Activated CD4-positive, alpha-beta memory T cell treated with anti-CD3 and anti-CD28 coated beads, Interleukin-2, amount 10 ng/mL, durations not matched to agents 7 days and 5 days (primary cell): ENCODE data around the gene CMTM5. TPM values are rescaled to one million over a fixed set of nuclear protein-coding genes. Genes with fewer than 3 reads are reported as not detected.
A peak's percentile ranks its signal among the peaks of the same experiment; 100 is the strongest.
"Not testable (repeated sequence)": the region's sequence is repeated elsewhere in the genome, so short reads cannot be mapped to it uniquely, and the experiment has no call there.

ENCODE experiments used
- CTCF ChIA-PET: fragments of 350-600 bp; sonication (Branson Sonifier 250); formaldehyde crosslinking; loops from one replicate; lab custom pipeline; 2021; ENCODE audit warnings: antibody characterized with exemption, inconsistent platforms; lab: Charles Lee
- POLR2A ChIA-PET: fragments of 350-600 bp; sonication (Branson Sonifier 250); formaldehyde crosslinking; loops from one replicate; lab custom pipeline; 2021; ENCODE audit warnings: antibody characterized with exemption; lab: Charles Lee
- DNase-seq: peaks from one replicate; pipeline ENCODE4 v3.0.0-alpha.2; 2020
- H3K27ac Mint-ChIP-seq: one replicate; pipeline ENCODE4 v1.8.0; 2021; ENCODE audit warnings: mild to moderate bottlenecking, mixed read lengths
- H3K27me3 Mint-ChIP-seq: one replicate; pipeline ENCODE4 v1.8.0; 2021; ENCODE audit warnings: mixed read lengths
- H3K36me3 Mint-ChIP-seq: one replicate; pipeline ENCODE4 v1.8.0; 2021; ENCODE audit warnings: low read depth, mixed read lengths
- H3K4me1 Mint-ChIP-seq: one replicate; pipeline ENCODE4 v1.8.0; 2021; ENCODE audit warnings: mixed read lengths
- H3K4me3 Mint-ChIP-seq: one replicate; pipeline ENCODE4 v1.8.0; 2021; ENCODE audit warnings: mild to moderate bottlenecking, mixed read lengths
- H3K9me3 Mint-ChIP-seq: one replicate; pipeline ENCODE4 v1.8.0; 2021; ENCODE audit warnings: mixed read lengths
- total RNA-seq, 2 experiments: library from RNA; stranded (reverse); gene quantifications; one replicate each; pipeline ENCODE4 v1.2.3, GENCODE V29; 2021

The CMTM5 gene
- total RNA-seq, 2 experiments from 2014 or later: not detected

- peaks cover 20% of the 10 kb centered on the region for H3K4me1 Mint-ChIP-seq
- no peak for DNase-seq
- H3K27me3 Mint-ChIP-seq: no peaks in the 10 kb centered on the region
- no peak overlapping the region for H3K4me3 Mint-ChIP-seq
- no peaks in the 10 kb centered on the region for H3K9me3 Mint-ChIP-seq
- H3K27ac Mint-ChIP-seq: no peak overlapping the region
- H3K36me3 Mint-ChIP-seq: no peaks in the 10 kb centered on the region
- POLR2A ChIA-PET: no interaction called here
- CTCF ChIA-PET: no interaction called here
These were observed 41.2 kb downstream of the CMTM5 start for GRCh38 chr14:23418021-23418420.

- H3K27ac Mint-ChIP-seq, POLR2A ChIA-PET, CTCF ChIA-PET: not testable (repeated sequence)
These were observed 42.8 kb downstream of the CMTM5 start for GRCh38 chr14:23419646-23420045.

GRCh38 chr14:23421594-23421993 is 44.7 kb downstream of the CMTM5 start:
- no peaks in the 10 kb centered on the region for H3K27me3 Mint-ChIP-seq
- DNase-seq: peak; percentile 32
- ChIA-PET POLR2A (no interaction called here), CTCF (no interaction called here)
- H3K4me1 Mint-ChIP-seq: peaks cover 20% of the 10 kb centered on the region
- H3K9me3 Mint-ChIP-seq: no peaks in the 10 kb centered on the region
- H3K36me3 Mint-ChIP-seq: no peaks in the 10 kb centered on the region
- no peak overlapping the region for H3K4me3 Mint-ChIP-seq
- peak overlapping the region; percentile 14 for H3K27ac Mint-ChIP-seq

More at GRCh38 chr14:23419646-23420045, 42.8 kb downstream of the CMTM5 start:
- H3K36me3 Mint-ChIP-seq, DNase-seq, H3K9me3 Mint-ChIP-seq, H3K27me3 Mint-ChIP-seq, H3K4me3 Mint-ChIP-seq: not testable (repeated sequence)
- H3K4me1 Mint-ChIP-seq: peaks cover 20% of the 10 kb centered on the region

- Mint-ChIP-seq H3K9me3 (no peaks in the 10 kb centered on the region), H3K4me3 (no peak overlapping the region), H3K27me3 (no peaks in the 10 kb centered on the region), H3K27ac (no peak overlapping the region), H3K4me1 (peaks cover 20% of the 10 kb centered on the region), H3K36me3 (no peaks in the 10 kb centered on the region)
- CTCF ChIA-PET: no interaction called here
- DNase-seq: no peak
- POLR2A ChIA-PET: interaction anchor here (1.2 kb wide), 1 partner anchor 46 kb away, joined by 3 read pairs; the partner anchor contains the start of gene NGDN
These were observed 46.8 kb downstream of the CMTM5 start for GRCh38 chr14:23423657-23424056.

- POLR2A ChIA-PET: no interaction called here
- Mint-ChIP-seq H3K9me3 (no peaks in the 10 kb centered on the region), H3K4me1 (peaks cover 19% of the 10 kb centered on the region), H3K36me3 (no peaks in the 10 kb centered on the region), H3K4me3 (no peak overlapping the region), H3K27ac (no peak overlapping the region), H3K27me3 (no peaks in the 10 kb centered on the region)
- no peak for DNase-seq
- CTCF ChIA-PET: no interaction called here
These were observed 48.3 kb downstream of the CMTM5 start for GRCh38 chr14:23425169-23425568.

GRCh38 chr14:23425798-23426197 is 49.0 kb downstream of the CMTM5 start:
- CTCF ChIA-PET, DNase-seq: not testable (repeated sequence)

GRCh38 chr14:23428686-23429495 is 52.0 kb downstream of the CMTM5 start:
- ChIA-PET CTCF (no interaction called here), POLR2A (no interaction called here)
- H3K27me3 Mint-ChIP-seq: no peaks in the 10 kb centered on the region
- H3K36me3 Mint-ChIP-seq: no peaks in the 10 kb centered on the region
- H3K9me3 Mint-ChIP-seq: no peaks in the 10 kb centered on the region
- H3K4me1 Mint-ChIP-seq: no peaks in the 10 kb centered on the region
- DNase-seq: no peak
- H3K27ac Mint-ChIP-seq: no peak overlapping the region
- no peak overlapping the region for H3K4me3 Mint-ChIP-seq

More at GRCh38 chr14:23425798-23426197, 49.0 kb downstream of the CMTM5 start:
- H3K27me3 Mint-ChIP-seq, H3K4me3 Mint-ChIP-seq, H3K36me3 Mint-ChIP-seq, H3K27ac Mint-ChIP-seq, POLR2A ChIA-PET, H3K9me3 Mint-ChIP-seq: not testable (repeated sequence)
- H3K4me1 Mint-ChIP-seq: peaks cover 15% of the 10 kb centered on the region

Other genes with a start within 250 kb of the CMTM5 start
- under 1 TPM; 0.76 to 0.93 TPM for gene SLC7A8, start 193.4 kb upstream of the CMTM5 start, total RNA-seq
- gene RNF212B, start 139.1 kb upstream of the CMTM5 start, total RNA-seq: not detected
- 10 to 100 TPM; 11.7 to 11.9 TPM for gene HOMEZ, start 90.9 kb upstream of the CMTM5 start, total RNA-seq
- gene PPP1R3E, start 74.2 kb upstream of the CMTM5 start, total RNA-seq: 10 to 100 TPM; 29.7 to 34.4 TPM
- 1 to 10 TPM; 2.1 to 4.1 TPM for gene BCL2L2, start 70.2 kb upstream of the CMTM5 start, total RNA-seq
- gene PABPN1, start 55.6 kb upstream of the CMTM5 start, total RNA-seq: 100 to 1,000 TPM; 194 to 198 TPM
- gene SLC22A17, start 24.2 kb upstream of the CMTM5 start, total RNA-seq: 1 to 10 TPM; 2.0 TPM
- gene EFS, start 11.9 kb upstream of the CMTM5 start, total RNA-seq: not detected
- gene IL25, start 4.2 kb upstream of the CMTM5 start, total RNA-seq: not detected
- gene MYH6, start 31.2 kb downstream of the CMTM5 start, total RNA-seq: under 1 TPM; 0.08 to 0.10 TPM
- under 1 TPM in 1 of 2 experiments, not detected in 1; 0.05 TPM for gene MYH7, start 58.6 kb downstream of the CMTM5 start, total RNA-seq
- gene NGDN, start 92.7 kb downstream of the CMTM5 start, total RNA-seq: 10 to 100 TPM; 34.8 to 39.0 TPM
- 1 to 10 TPM; 1.5 to 1.8 TPM for gene ZFHX2, start 174.7 kb downstream of the CMTM5 start, total RNA-seq
- gene THTPA, start 179.2 kb downstream of the CMTM5 start, total RNA-seq: 10 to 100 TPM; 11.6 to 11.8 TPM
- gene AP1G2, start 190.7 kb downstream of the CMTM5 start, total RNA-seq: 100 to 1,000 TPM; 263 to 275 TPM
- gene JPH4, start 201.7 kb downstream of the CMTM5 start, total RNA-seq: not detected